Activated CD8-positive, alpha-beta memory T cell treated with anti-CD3 and anti-CD28 coated beads, Interleukin-2, amount 50 U/mL, for 24 hours (primary cell): ENCODE data around the gene DNM2.
A peak's percentile ranks its signal among the peaks of the same experiment; 100 is the strongest.

Source experiments
- DNase-seq: peaks from one replicate; pipeline ENCODE4 v3.0.0-alpha.2; 2020; ENCODE audit errors: extremely low read depth

DNM2 gene

DNA sequence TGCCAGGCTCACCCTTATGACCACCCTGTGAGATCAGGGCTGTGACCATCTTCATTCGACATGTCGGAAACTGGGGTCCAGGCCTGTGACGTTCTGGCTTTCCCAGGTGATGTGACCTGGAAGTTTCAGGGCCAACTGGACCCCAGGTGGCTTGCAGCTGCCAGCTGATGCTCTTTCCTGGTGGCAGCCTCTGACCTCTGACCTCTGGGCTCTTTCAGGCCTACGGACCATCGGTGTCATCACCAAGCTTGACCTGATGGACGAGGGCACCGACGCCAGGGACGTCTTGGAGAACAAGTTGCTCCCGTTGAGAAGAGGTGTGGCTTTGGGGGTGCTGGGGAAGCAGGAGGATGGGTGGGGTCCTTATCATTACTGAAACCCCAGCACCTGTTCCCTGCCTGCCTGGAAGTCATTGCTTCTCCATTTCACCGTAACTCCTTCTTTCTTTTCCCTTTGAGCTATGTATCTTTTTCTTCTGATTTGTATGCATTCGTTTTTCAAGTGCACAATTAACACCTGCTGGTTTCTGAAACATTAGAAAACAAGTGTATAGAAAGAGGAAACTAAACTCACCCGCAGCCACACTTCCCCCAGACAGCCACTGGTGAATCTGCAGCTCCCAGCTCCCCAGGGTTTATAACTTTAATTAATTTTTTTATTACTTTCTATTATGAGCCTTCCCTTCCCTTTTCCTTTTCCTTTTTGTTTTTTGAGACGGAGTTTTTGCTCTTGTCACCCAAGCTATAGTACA is 59.2 kb downstream of the DNM2 start:
- DNase-seq = no peak

DNA sequence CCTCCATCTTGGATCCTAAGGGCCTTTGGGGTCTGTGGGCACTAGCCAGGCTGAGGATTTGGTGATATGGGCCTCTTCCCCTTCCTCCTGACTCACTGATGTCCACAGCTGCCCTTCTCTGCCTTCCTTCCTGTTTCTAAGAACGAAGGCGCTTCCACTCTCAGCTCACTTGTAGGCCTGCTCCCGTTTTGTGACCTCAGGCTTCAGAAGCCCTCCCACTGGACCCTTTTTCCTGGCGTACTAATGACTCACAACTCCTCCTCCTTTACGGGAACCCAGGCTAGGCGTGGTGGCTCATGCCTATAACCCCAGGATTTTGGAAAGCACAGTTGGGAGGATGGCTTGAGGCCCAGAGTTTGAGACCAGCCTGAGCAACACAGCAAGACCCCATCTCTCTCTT is 62.5 kb downstream of the DNM2 start:
- DNase-seq = no peak

- no peak for DNase-seq
Measured at GRCh38 chr19:10782795-10783194, 64.9 kb downstream of the DNM2 start.

DNA sequence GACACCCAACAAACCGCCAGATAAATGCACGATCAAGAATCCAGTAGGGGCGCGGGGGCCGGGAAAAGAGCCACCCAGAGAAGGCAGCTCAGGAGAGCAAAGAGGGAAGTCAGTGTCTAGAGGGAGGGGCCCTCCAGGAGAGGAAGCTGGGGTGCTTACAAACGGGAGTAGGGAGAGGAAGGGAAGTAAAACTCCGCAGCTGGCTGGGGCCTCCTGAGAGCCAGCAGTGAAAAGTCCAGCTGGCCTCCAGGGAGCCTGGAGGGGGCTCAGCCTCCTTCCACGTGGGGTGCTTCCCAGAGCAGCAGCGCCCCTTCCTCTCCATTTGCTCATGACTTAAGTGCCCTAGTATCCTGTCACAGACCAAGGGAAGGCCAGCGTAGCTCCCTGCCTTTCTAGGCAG is 66.4 kb downstream of the DNM2 start:
- DNase-seq = no peak

- DNase-seq = no peak
Measured at GRCh38 chr19:10788146-10788545, 70.3 kb downstream of the DNM2 start.

DNA sequence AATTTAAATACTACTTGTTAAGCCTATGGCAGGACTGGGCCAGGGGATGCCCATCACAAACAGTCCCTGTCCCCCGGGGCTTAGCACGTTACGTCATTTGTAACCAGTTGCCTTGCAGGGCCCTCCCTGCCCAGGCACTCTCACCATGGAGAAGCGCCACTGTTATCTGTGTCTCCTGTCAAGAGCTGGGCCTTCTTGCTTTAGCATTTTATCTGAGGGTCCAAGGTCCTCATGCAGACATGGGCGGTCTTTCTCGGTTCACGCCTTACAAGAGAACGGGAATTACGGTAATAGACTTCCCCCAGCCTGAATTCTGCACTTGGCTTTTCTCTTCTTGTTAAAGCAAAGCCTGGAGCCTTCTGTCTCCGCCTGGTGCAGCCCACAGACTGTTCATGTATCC is 72.0 kb downstream of the DNM2 start:
- no peak for DNase-seq

- no peak for DNase-seq
Measured at GRCh38 chr19:10796653-10797052, 78.8 kb downstream of the DNM2 start.

GRCh38 chr19:10797078-10797477 is 79.2 kb downstream of the DNM2 start:
- DNase-seq = peak; percentile 9

- peak; percentile 84 for DNase-seq
Measured at GRCh38 chr19:10797541-10798256, 79.8 kb downstream of the DNM2 start.

- DNase-seq = no peak
Measured at GRCh38 chr19:10800488-10800887, 82.6 kb downstream of the DNM2 start.

DNA sequence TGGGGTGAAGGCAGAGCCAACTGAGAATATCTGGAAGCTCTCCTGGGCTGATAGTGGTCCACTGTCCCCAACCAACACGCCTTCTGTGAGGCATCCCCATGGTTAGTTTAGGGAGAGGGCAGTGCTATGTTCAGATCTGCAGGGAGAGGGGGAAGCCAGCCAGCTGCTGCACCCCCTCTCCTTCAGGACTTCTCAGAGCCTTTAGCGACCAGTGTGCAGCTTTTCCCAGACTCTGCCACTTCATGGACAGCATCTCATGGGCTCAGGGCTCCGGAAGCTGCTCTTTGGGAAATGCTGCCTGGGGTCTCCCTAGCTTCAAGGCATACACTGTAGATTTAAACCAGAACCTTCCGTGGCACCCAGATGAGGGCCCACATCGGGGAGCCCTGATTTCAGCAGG is 84.6 kb downstream of the DNM2 start:
- no peak for DNase-seq

DNA sequence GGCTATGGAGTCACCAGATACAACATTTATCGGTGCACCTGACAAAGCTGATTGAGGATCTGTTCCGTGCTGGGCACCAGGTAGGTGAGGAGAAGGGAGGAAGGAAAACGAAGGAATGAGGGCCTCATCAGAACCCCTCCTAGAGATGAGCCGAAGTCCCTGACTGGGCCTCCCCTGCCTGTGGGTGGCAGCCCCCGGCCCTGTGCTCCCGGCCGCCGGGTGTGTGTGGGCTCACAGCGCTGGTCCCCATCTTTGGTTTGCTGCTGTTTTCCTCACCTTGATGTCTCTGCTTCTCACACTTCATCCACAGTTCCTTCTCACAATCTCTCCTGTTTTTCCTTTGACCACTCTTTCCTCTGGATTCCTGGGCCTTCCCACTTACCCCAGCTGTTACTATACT is 85.4 kb downstream of the DNM2 start:
- no peak for DNase-seq

GRCh38 chr19:10805065-10805757 is 87.3 kb downstream of the DNM2 start:
- no peak for DNase-seq

- no peak for DNase-seq
Measured at GRCh38 chr19:10805758-10806247, 87.9 kb downstream of the DNM2 start.

DNA sequence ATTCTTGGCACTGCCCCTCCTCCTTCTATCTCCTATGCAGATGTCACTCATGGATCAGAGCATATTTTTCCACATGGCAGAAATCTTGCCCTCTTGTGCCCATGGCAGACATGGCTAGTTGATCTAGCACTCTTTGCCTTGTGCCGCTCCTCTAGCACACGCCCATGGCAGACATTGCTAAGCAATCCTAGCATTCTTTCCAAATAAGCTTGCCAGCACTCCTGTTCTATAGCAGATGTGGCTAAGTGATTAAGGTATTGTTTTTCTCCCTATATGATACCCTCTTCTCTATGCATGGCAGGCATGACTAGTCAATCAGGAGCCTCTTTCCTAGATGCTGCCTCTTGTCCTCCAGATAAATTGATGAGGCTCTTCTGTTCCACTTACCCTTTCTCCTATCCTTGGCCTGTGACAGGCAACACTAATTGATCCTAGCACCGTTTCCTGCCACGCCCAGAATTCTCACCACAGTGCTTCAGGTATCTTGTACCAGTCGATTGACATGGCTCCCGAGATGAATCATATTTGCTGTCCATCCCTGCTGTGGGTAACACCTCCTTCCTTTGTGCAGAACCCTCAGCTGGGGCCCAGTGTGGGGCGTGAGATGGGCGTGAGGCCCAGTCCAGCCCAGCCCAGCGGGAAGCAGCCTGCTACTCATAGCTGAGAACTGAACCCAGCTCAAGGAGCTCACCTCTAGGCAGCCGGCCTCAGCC is 91.2 kb downstream of the DNM2 start:
- no peak for DNase-seq

DNA sequence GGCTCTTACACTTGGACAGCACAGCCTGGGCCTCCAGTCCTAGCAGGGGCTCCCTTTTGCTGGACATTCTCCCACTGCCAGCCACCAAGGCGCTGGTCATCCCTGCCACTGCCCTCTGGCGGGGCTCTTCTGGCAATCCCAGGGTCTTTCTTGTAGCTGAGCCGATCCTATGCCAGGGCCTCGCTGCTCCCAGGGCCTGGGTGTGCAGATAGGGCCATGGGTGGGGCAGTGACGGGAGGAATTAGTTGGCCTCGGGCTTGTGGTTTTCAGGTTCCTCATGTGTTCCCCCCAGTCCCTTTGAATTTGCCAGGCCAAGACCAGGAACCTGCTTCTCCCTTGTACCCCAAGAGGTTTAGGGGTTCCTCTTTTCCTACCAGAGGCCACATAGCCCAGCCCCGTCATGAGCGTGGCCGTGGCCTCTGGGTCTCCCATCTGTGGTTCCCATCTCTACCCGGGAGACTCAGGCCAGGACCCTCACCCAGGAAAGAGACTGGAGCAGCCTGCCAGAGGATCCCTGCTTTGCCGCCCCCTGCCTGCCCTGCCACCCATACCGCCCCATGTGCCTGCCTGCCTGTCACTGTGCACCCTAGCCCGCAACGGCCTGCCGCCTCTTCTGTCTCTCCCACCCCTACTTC is 91.9 kb downstream of the DNM2 start:
- DNase-seq = no peak

DNA sequence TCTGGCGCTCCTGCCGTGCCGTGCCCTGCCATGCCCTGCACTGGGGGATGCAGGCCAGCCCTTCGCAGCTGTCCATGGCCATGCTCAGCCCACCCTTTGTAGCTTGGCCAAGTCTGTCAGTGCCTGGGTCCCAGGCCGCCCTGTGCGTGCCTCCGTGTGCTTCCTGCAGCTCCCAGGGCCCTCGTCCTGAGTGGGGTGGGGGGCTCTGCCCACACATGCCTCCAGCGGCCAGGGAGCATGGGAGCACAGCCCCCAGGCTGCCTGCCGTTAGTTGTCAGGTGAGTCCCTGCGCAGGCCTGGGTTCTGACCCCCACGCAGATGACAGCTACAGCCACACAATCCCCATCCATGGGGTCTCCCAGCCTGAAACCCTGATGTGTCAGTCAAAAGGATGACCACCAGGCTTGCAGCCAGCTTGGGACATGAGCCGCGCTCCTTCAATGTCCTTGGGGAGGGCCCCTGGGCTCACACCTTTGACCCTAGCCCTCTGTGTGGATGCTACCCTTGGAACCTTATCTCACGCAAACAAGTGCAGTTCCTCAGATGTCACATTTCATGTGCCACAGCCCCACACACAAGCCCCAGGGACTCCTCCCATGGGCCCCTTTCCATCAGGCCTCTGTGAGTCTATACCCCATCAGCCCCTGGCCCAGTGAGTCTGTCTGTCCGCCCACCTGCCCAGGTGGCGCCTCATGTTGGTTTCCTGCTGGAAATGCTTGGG is 93.7 kb downstream of the DNM2 start:
- no peak for DNase-seq

- DNase-seq = no peak
Measured at GRCh38 chr19:10812196-10812595, 94.3 kb downstream of the DNM2 start.

- DNase-seq = no peak
Measured at GRCh38 chr19:10812902-10813404, 95.1 kb downstream of the DNM2 start.

DNA sequence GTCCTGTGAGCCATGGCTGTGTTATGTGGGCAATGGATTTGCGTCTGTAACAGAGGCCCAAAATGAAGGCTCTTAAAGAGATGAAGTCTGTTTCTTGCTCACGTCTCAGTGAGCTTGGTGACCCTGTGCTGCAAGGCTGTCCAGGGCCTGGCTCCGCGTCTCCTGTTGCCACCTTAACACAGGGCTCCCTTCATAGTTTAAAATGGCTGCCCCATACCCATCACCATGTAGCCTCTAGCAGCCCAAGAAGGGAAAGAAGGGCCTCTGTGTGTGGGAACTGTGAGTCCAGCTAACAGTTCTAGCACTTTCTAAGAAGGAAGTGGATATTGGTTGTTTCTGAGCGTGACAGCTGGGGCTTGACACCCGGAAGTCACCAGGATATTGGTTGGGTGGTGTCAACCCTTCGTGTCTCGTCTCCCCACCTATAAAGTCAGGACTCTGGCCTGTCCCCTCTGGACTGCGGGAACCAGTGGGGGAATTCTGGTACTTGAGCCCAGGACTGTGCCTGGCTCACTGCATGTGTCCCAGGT is 97.2 kb downstream of the DNM2 start:
- DNase-seq = no peak
